ENCODE measurements around the gene NUCB2. TPM values are rescaled to one million over a fixed set of nuclear protein-coding genes. Genes with fewer than 3 reads are reported as not detected.

Gene NUCB2
- total and polyA plus RNA-seq, 12 donors: 41.8 to 339 (median 85.5) TPM

GRCh38 chr11:17244046-17244445, 32.5 kb upstream of the NUCB2 start:
- Histone ChIP-seq H3K9me3 (replicated peaks in 1 of 3) (no peaks in the 10 kb centered on the region), H3K4me1 (replicated peaks in 1 of 2) (no peaks in the 10 kb centered on the region), H3K27ac (no peak overlapping the region), H3K36me3 (replicated peaks in 1 of 2) (no peaks in the 10 kb centered on the region), H3K4me3 (no peak overlapping the region), H3K27me3 (no peaks in the 10 kb centered on the region)
- no peak for DNase-seq
- 63 to 84% (median 71%) methylated on average over 2 of the region's 2 CpGs for WGBS, 4 donors
- intact Hi-C loops (cut with DNase I): no loop called here
- TF ChIP-seq CTCF (IDR thresholded peaks at IDR 0.05) (no peak), POLR2A (IDR thresholded peaks at IDR 0.05) (no peak)

- H3K27me3 ChIP-seq: no peaks in the 10 kb centered on the region
- no peaks in the 10 kb centered on the region for H3K4me1 ChIP-seq (replicated peaks in 1 of 2)
- no peaks in the 10 kb centered on the region for H3K36me3 ChIP-seq (replicated peaks in 1 of 2)
- TF ChIP-seq CTCF (IDR thresholded peaks at IDR 0.05) (no peak), POLR2A (IDR thresholded peaks at IDR 0.05) (no peak)
- intact Hi-C loops (cut with DNase I): no loop called here
- H3K27ac ChIP-seq: no peak overlapping the region
- H3K9me3 ChIP-seq (replicated peaks in 1 of 3): no peaks in the 10 kb centered on the region
- H3K4me3 ChIP-seq: no peak overlapping the region
- no peak for DNase-seq
Measured at GRCh38 chr11:17250561-17251350, 25.8 kb upstream of the NUCB2 start.

- no peaks in the 10 kb centered on the region for H3K9me3 ChIP-seq (replicated peaks in 1 of 3)
- no peaks in the 10 kb centered on the region for H3K4me1 ChIP-seq (replicated peaks in 1 of 2)
- no peaks in the 10 kb centered on the region for H3K27me3 ChIP-seq
- no peak for DNase-seq
- intact Hi-C loops (cut with DNase I): no loop called here
- H3K36me3 ChIP-seq (replicated peaks in 1 of 2): no peaks in the 10 kb centered on the region
- WGBS, 4 donors: 66 to 86% (median 79%) methylated on average over 4 of the region's 4 CpGs
- no peak for TF ChIP-seq CTCF (IDR thresholded peaks at IDR 0.05)
- TF ChIP-seq POLR2A (IDR thresholded peaks at IDR 0.05): no peak
- no peak overlapping the region for H3K4me3 ChIP-seq
- H3K27ac ChIP-seq: no peak overlapping the region
Measured at GRCh38 chr11:17252704-17253103, 23.8 kb upstream of the NUCB2 start.

- H3K36me3 ChIP-seq (replicated peaks in 1 of 2): no peaks in the 10 kb centered on the region
- H3K4me1 ChIP-seq (replicated peaks in 1 of 2): no peaks in the 10 kb centered on the region
- no peaks in the 10 kb centered on the region for H3K27me3 ChIP-seq
- H3K4me3 ChIP-seq: no peak overlapping the region
- no peaks in the 10 kb centered on the region for H3K9me3 ChIP-seq (replicated peaks in 1 of 3)
- no peak for DNase-seq
- WGBS, 4 donors: 83 to 91% (median 89%) methylated on average over 3 of the region's 3 CpGs
- intact Hi-C loops (cut with DNase I): no loop called here
- H3K27ac ChIP-seq: no peak overlapping the region
- TF ChIP-seq CTCF (IDR thresholded peaks at IDR 0.05) (no peak), POLR2A (IDR thresholded peaks at IDR 0.05) (no peak)
Measured at GRCh38 chr11:17256512-17256911, 20.0 kb upstream of the NUCB2 start.
